Placental epithelial cell (primary cell): ENCODE measurements around the gene SSBP4. TPM values are rescaled to one million over a fixed set of nuclear protein-coding genes. Genes with fewer than 3 reads are reported as not detected.

Source experiments
- small RNA-seq: library from RNA; depleted of rRNA; stranded (forward); fragments of <200 nt; gene quantifications from one replicate; pipeline ENCODE3, GENCODE V24; 2012
- total RNA-seq: library from RNA; depleted of rRNA; stranded (reverse); fragments of >200 nt; gene quantifications from 2 replicates; pipeline ENCODE4 v1.2.3, GENCODE V29; 2012

Gene SSBP4
- 44.8 and 56.0 TPM in 2 replicates for total RNA-seq

GRCh38 chr19:18419195-18419698, at the start of gene SSBP4:
SSBP4 (plus strand) TSS chr19:18419398; CDS start chr19:18419649, 251 bp downstream.

GRCh38 chr19:18385675-18386542, 33.3 kb upstream of the SSBP4 start, which contains the start of gene GDF15:
GDF15 (plus strand) TSS chr19:18386158; CDS start chr19:18386190, 32 bp downstream.

GRCh38 chr19:18397242-18398202, 21.7 kb upstream of the SSBP4 start, which contains the start of gene LRRC25:
LRRC25 (minus strand) TSS chr19:18397622; CDS start chr19:18396963, 659 bp downstream.

GRCh38 chr19:18437491-18438330, 18.5 kb downstream of the SSBP4 start, which contains the start of gene ISYNA1:
ISYNA1 (minus strand) TSS chr19:18438133; CDS start chr19:18437979, 154 bp downstream.

Small RNAs within 50 kb of the gene (small RNA-seq; reads per million reads assigned to genes)
- gene MIR3189 = 0.09 reads per million

Other genes starting within 250 kb of the SSBP4 start
- 7.9 and 22.0 TPM in 2 replicates for gene IFI30, start 245.6 kb upstream of the SSBP4 start, total RNA-seq
- 5.1 and 14.3 TPM in 2 replicates for gene MPV17L2, start 226.2 kb upstream of the SSBP4 start, total RNA-seq
- 0.79 and 1.5 TPM in 2 replicates for gene RAB3A, start 215.4 kb upstream of the SSBP4 start, total RNA-seq
- gene PDE4C, start 193.0 kb upstream of the SSBP4 start, total RNA-seq = under 0.01 and 0.22 TPM in 2 replicates
- gene IQCN, start 144.9 kb upstream of the SSBP4 start, total RNA-seq = 2.5 and 3.5 TPM in 2 replicates
- 213 and 219 TPM in 2 replicates for gene JUND, start 137.8 kb upstream of the SSBP4 start, total RNA-seq
- 152 and 205 TPM in 2 replicates for gene LSM4, start 96.3 kb upstream of the SSBP4 start, total RNA-seq
- gene PGPEP1, start 78.8 kb upstream of the SSBP4 start, total RNA-seq = 9.3 and 10.2 TPM in 2 replicates
- gene GDF15, start 33.2 kb upstream of the SSBP4 start, total RNA-seq = 1.4 and 4.7 TPM in 2 replicates
- gene LRRC25, start 21.8 kb upstream of the SSBP4 start, total RNA-seq = not detected in 2 replicates
- gene ISYNA1, start 18.7 kb downstream of the SSBP4 start, total RNA-seq = 13.7 and 23.2 TPM in 2 replicates
- gene ELL, start 102.7 kb downstream of the SSBP4 start, total RNA-seq = 15.5 and 17.3 TPM in 2 replicates
- 317 and 331 TPM in 2 replicates for gene FKBP8, start 124.2 kb downstream of the SSBP4 start, total RNA-seq
- gene KXD1, start 138.5 kb downstream of the SSBP4 start, total RNA-seq = 83.2 and 108 TPM in 2 replicates
- 980 and 1,286 TPM in 2 replicates for gene UBA52, start 152.5 kb downstream of the SSBP4 start, total RNA-seq
- 42.0 and 55.3 TPM in 2 replicates for gene REX1BD, start 169.4 kb downstream of the SSBP4 start, total RNA-seq
- gene CRLF1, start 187.4 kb downstream of the SSBP4 start, total RNA-seq = 0.87 and 3.1 TPM in 2 replicates
- not detected in 2 replicates for gene TMEM59L, start 193.5 kb downstream of the SSBP4 start, total RNA-seq
- gene KLHL26, start 217.6 kb downstream of the SSBP4 start, total RNA-seq = 0.79 and 1.3 TPM in 2 replicates